ENCODE measurements around the gene FLT3.
"Not testable (repeated sequence)": the region's sequence is repeated elsewhere in the genome, so short reads cannot be mapped to it uniquely, and the experiment has no call there.

FLT3 gene

DNA sequence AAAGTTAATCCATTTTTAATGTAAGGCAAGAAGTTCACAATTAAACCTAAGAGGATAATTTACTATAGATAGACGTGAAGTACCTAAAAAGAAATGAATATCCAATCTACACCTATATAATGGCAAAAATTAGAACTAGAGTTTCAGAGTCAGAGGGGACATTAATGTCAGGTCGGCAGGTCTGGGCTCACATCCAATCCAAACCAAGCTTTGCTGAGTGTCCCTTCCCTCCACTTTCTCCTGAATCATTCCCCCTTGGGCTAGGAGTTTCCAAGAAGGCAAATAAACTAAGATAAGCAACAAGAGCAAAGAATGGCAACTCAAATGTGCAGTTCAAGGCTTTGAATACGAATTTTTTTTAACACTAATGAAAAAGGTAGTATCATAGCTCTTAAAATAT, 2.9 kb downstream of the FLT3 start:
- TF ChIP-seq, protein P1, sequence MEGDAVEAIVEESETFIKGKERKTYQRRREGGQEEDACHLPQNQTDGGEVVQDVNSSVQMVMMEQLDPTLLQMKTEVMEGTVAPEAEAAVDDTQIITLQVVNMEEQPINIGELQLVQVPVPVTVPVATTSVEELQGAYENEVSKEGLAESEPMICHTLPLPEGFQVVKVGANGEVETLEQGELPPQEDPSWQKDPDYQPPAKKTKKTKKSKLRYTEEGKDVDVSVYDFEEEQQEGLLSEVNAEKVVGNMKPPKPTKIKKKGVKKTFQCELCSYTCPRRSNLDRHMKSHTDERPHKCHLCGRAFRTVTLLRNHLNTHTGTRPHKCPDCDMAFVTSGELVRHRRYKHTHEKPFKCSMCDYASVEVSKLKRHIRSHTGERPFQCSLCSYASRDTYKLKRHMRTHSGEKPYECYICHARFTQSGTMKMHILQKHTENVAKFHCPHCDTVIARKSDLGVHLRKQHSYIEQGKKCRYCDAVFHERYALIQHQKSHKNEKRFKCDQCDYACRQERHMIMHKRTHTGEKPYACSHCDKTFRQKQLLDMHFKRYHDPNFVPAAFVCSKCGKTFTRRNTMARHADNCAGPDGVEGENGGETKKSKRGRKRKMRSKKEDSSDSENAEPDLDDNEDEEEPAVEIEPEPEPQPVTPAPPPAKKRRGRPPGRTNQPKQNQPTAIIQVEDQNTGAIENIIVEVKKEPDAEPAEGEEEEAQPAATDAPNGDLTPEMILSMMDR (conservative IDR thresholded peaks at IDR 0.05) = no peak
- TF ChIP-seq ZFX (IDR thresholded peaks at IDR 0.05) = no peak

DNA sequence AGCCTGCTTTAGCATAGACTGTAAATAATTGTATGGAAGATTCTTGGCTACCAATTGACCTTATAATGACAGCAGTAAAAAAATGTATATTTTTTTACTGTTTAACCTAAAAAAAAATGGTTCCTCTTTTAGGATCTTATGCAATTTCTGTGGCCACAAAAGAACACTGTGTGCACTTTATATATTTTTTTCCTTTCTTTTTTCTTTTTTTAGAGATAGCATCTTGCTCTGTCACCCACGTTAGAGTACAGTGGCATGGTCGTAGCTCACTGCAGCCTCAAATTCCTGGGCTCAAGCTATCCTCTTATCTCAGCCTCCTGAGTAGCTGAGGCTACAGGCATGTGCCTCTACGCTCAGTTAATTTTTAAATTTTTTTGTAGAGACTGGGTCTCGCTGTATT, 6.1 kb downstream of the FLT3 start:
- TF ChIP-seq ZFX (IDR thresholded peaks at IDR 0.05) = no peak
- TF ChIP-seq, protein P1 (conservative IDR thresholded peaks at IDR 0.05) = no peak
- no peak overlapping the region for H3K27ac ChIP-seq

More for the DNA sequence above, 2.9 kb downstream of the FLT3 start:
- no peak overlapping the region for H3K27ac ChIP-seq

DNA sequence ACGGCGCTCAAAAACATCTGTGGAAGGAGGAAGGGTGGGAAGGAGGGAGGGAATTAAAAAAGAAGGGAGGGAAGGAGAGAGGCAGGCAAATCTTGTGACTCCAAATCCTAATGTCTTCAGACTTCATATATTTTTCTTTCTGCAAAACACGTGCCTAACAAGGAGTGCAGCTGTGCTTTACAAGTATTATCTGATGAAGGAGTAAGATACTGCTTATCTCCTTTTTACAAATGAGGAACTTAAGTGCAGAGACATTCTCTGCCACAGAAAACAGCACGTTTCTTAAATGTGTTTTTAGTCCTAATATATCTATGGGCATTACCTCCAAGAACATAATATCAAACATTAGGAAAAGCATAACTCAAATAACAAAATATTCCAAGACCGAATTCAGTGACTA, 6.5 kb downstream of the FLT3 start:
- no peak for TF ChIP-seq ZFX (IDR thresholded peaks at IDR 0.05)
- TF ChIP-seq, protein P1 (conservative IDR thresholded peaks at IDR 0.05) = no peak
- no peak overlapping the region for H3K27ac ChIP-seq

DNA sequence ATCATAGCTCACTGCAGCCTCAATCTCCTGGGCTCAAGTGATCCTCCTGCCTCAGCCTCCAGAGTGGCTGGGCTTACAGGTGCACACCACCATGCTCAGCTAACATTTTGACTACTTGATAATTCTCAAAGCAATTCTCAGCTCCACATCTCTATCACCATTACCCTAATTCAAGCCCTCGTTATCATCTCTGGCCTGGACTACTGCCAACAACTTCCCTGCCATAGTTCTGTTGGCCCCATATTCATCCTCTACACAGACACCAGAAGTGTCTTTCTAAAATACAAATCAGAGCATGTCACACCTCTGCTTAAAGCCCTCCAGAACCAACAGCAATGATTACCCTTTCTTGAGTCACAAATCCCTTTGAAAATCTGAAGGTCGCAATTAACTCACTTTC, 7.9 kb downstream of the FLT3 start:
- TF ChIP-seq ZFX (IDR thresholded peaks at IDR 0.05) = no peak
- TF ChIP-seq, protein P1 (conservative IDR thresholded peaks at IDR 0.05) = no peak
- no peak overlapping the region for H3K27ac ChIP-seq

DNA sequence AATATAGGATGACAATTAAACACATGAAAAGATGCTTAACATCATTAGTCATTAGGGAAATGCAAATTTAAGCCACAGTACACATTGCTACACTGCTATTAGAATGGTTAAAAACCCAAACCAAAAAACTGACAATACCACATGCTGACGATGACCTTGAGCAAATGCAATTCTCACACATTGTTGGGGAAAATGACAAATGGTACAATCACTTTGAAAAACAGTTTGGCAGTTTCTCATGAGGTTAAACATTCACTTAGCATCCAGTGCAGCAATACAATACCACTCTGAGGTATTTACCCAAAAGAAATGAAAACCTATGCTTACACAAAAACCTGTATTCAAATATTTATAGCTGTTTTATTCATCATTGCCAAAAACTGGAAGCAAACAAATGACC, 11.3 kb downstream of the FLT3 start:
- no peak overlapping the region for H3K27ac ChIP-seq
- TF ChIP-seq ZFX (IDR thresholded peaks at IDR 0.05) = no peak
- TF ChIP-seq, protein P1 (conservative IDR thresholded peaks at IDR 0.05) = no peak

DNA sequence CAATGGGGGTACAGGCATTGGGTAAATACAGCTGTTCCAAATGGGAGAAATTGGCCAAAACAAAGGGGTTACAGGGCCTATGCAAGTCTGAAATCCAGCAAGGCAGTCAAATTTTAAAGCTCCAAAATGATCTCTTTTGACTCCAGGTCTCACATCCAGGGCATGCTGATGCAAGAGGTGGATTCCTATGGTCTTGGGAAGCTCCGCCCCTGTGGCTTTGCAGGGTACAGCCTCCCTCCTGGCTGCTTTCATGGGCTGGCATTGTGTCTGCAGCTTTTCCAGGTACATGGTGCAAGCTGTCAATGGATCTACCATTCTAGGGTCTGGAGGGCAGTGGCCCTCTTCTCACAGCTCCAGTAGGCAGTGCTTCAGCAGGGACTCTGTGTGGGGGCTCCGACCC, 22.6 kb downstream of the FLT3 start:
- H3K27ac ChIP-seq = not testable (repeated sequence)

DNA sequence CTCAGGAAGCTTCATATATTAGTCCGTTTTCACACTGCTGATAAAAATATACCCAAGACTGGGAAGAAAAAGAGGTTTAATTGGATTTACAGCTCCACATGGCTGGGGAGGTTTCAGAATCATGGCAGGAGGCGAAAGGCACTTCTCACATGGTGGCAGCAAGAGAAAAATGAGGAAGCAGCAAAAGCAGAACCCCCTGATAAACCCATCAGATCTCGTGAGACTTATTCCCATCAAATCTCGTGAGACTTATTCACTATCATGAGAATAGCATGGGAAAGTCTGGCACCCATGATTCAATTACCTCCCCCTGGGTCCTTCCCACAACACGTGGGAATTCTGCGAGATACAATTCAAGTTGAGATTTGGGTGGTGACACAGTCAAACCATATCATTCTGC, 23.1 kb downstream of the FLT3 start:
- TF ChIP-seq, protein P1 (conservative IDR thresholded peaks at IDR 0.05) = no peak
- TF ChIP-seq ZFX (IDR thresholded peaks at IDR 0.05) = no peak
- no peak overlapping the region for H3K27ac ChIP-seq

DNA sequence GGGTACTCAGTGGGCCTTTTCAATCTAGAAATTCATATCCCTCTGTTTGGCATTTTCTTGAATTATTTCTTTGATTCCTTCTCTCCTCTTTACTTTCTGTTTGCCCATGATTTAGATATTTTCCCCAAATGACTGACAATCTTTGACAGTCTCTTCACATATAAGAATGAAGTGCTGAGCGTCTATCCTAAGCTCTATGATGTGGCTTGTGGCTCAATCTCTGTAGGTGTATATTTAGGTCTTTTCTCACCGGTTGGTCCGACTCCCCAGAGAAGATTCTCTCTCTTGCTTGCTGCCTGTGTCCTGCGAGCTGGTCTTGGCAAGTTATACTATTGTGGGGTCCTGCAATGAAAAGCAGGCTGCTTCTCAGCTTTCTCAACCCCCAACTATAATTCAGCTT, 29.0 kb downstream of the FLT3 start:
- H3K27ac ChIP-seq = no peak overlapping the region
- TF ChIP-seq, protein P1 (conservative IDR thresholded peaks at IDR 0.05) = no peak
- no peak for TF ChIP-seq ZFX (IDR thresholded peaks at IDR 0.05)

Data from C4-2B (cell line).